Caco-2 (cell line): ENCODE results near the gene BCO1. TPM values are rescaled to one million over a fixed set of nuclear protein-coding genes. Genes with fewer than 3 reads are reported as not detected.

Source experiments
- BruUV-seq: library from RNA; stranded (reverse); fragments of 400-500 nt; replicated peaks from 2 replicates; lab custom pipeline; 2021; lab: Mats Ljungman, UMichigan
- CTCF ChIA-PET: fragments of 300-600 bp; sonication (Branson Sonifier 250); formaldehyde crosslinking; loops from one replicate; lab custom pipeline; 2022; ENCODE audit warnings: antibody characterized with exemption; lab: Charles Lee
- POLR2A ChIA-PET: fragments of 300-600 bp; sonication (Branson Sonifier 250); formaldehyde crosslinking; loops from one replicate; lab custom pipeline; 2022; ENCODE audit warnings: antibody characterized with exemption; lab: Charles Lee
- DNase-seq, 2 experiments: peaks; one replicate each; pipeline versions ENCODE4 v3.0.0 to v3.0.0-alpha.2; 2020 to 2022
- H3K27me3 ChIP-seq: replicated peaks from 2 replicates; pipeline ENCODE4 v1.6.0; 2011; ENCODE audit warnings: low read length; ENCODE audit not compliant: control insufficient read depth, insufficient read depth
- H3K36me3 ChIP-seq: 2 replicates; pipeline ENCODE4 v1.5.1; 2011; ENCODE audit warnings: low read length; ENCODE audit not compliant: control insufficient read depth, insufficient read depth
- H3K4me1 ChIP-seq: fragments of 250-450 bp; sonication (Bioruptor Pico); 2 replicates; pipeline ENCODE4 v1.5.1; 2020; ENCODE audit warnings: mild to moderate bottlenecking
- H3K4me3 ChIP-seq: 2 replicates; pipeline ENCODE4 v1.5.1; 2011; ENCODE audit warnings: low read depth, mild to moderate bottlenecking, control low read depth, low read length
- H3K9me3 ChIP-seq: fragments of 250-450 bp; sonication (Bioruptor Pico); 2 replicates; pipeline ENCODE4 v1.5.1; 2020; ENCODE audit warnings: mild to moderate bottlenecking, moderate library complexity
- H3K27ac Mint-ChIP-seq: one replicate; pipeline ENCODE4 v1.8.0; 2022; ENCODE audit warnings: mixed read lengths; ENCODE audit not compliant: unreplicated experiment
- H3K27me3 Mint-ChIP-seq: one replicate; pipeline ENCODE4 v1.8.0; 2022; ENCODE audit warnings: mixed read lengths; ENCODE audit not compliant: insufficient read depth, unreplicated experiment
- H3K36me3 Mint-ChIP-seq: one replicate; pipeline ENCODE4 v1.8.0; 2022; ENCODE audit warnings: mild to moderate bottlenecking, mixed read lengths; ENCODE audit not compliant: insufficient read depth, unreplicated experiment
- H3K4me1 Mint-ChIP-seq: one replicate; pipeline ENCODE4 v1.8.0; 2022; ENCODE audit warnings: low read depth, mixed read lengths; ENCODE audit not compliant: unreplicated experiment
- H3K4me3 Mint-ChIP-seq: one replicate; pipeline ENCODE4 v1.8.0; 2022; ENCODE audit warnings: mild to moderate bottlenecking, moderate library complexity, mixed read lengths; ENCODE audit not compliant: unreplicated experiment
- H3K9me3 Mint-ChIP-seq: one replicate; pipeline ENCODE4 v1.8.0; 2022; ENCODE audit warnings: mixed read lengths; ENCODE audit not compliant: unreplicated experiment
- CTCF ChIP-seq, 2 experiments: fragments of 200-600 bp in 1 of 2; IDR thresholded peaks; 1 replicate in 1 of 2; 2 replicates in 1 of 2; pipeline versions ENCODE4 v1.5.1 to v1.8.0; 2011 to 2022; ENCODE audit warnings: antibody characterized with exemption in 1 of 2, control low read depth in 1 of 2, inconsistent platforms in 1 of 2, low read depth in 1 of 2, low read length in 1 of 2, mild to moderate bottlenecking in 1 of 2, moderate library complexity in 1 of 2; ENCODE audit not compliant: insufficient read depth in 1 of 2, severe bottlenecking in 1 of 2, unreplicated experiment in 1 of 2
- intact Hi-C: fragments of 100-400 bp; cut with micrococcal nuclease; formaldehyde crosslinking; loops from one replicate; pipeline ENCODE4 v1.10.0; 2022; ENCODE audit not compliant: unreplicated experiment
- total RNA-seq: library from RNA; stranded (reverse); gene quantifications from 2 replicates; pipeline ENCODE4 v1.2.3, GENCODE V29; 2022

BCO1 gene
- total RNA-seq, 1 experiment from 2014 or later = 0.91 TPM

GRCh38 chr16:81216706-81217105 lies 21.8 kb upstream of the BCO1 start:
- Mint-ChIP-seq H3K27ac (no peak overlapping the region), H3K4me1 (peaks cover 11% of the 10 kb centered on the region), H3K27me3 (no peaks in the 10 kb centered on the region), H3K4me3 (no peak overlapping the region), H3K9me3 (no peaks in the 10 kb centered on the region), H3K36me3 (no peaks in the 10 kb centered on the region)
- no peak for DNase-seq
- intact Hi-C loops = no loop called here
- H3K27me3 ChIP-seq = no peaks in the 10 kb centered on the region
- no peaks in the 10 kb centered on the region for H3K9me3 ChIP-seq
- POLR2A ChIA-PET = no interaction called here
- no TSS peak for BruUV-seq
- no peaks in the 10 kb centered on the region for H3K36me3 ChIP-seq
- TF ChIP-seq CTCF (IDR thresholded peaks at IDR 0.05; ENCODE audit: insufficient read depth in 1 of 2, low read depth in 1 of 2, low read length in 1 of 2, severe bottlenecking in 1 of 2, unreplicated experiment in 1 of 2) = no peak
- no peak overlapping the region for H3K4me3 ChIP-seq
- CTCF ChIA-PET = interaction anchor here (0.7 kb wide), 1 partner anchor 210 kb away, joined by 3 read pairs; the partner anchor contains the start of genes CENPN and CMC2
- peaks cover 16% of the 10 kb centered on the region; the same call in 1 of the 2 replicates for H3K4me1 ChIP-seq

GRCh38 chr16:81219151-81219550 lies 19.3 kb upstream of the BCO1 start:
- H3K4me1 ChIP-seq = peaks cover 29% of the 10 kb centered on the region
- H3K36me3 Mint-ChIP-seq = no peaks in the 10 kb centered on the region
- no TSS peak for BruUV-seq
- no peaks in the 10 kb centered on the region for H3K9me3 Mint-ChIP-seq
- H3K27me3 Mint-ChIP-seq = no peaks in the 10 kb centered on the region
- DNase-seq = no peak
- no peaks in the 10 kb centered on the region for H3K9me3 ChIP-seq
- no peak overlapping the region for H3K27ac Mint-ChIP-seq
- H3K4me1 Mint-ChIP-seq = peaks cover 28% of the 10 kb centered on the region
- no peaks in the 10 kb centered on the region for H3K27me3 ChIP-seq
- no peak overlapping the region for H3K4me3 Mint-ChIP-seq
- ChIA-PET POLR2A (no interaction called here), CTCF (no interaction called here)
- TF ChIP-seq CTCF (IDR thresholded peaks at IDR 0.05; ENCODE audit: insufficient read depth in 1 of 2, low read depth in 1 of 2, low read length in 1 of 2, severe bottlenecking in 1 of 2, unreplicated experiment in 1 of 2) = no peak
- intact Hi-C loops = no loop called here
- no peaks in the 10 kb centered on the region for H3K36me3 ChIP-seq
- no peak overlapping the region for H3K4me3 ChIP-seq

GRCh38 chr16:81220349-81220748 lies 18.1 kb upstream of the BCO1 start:
- Mint-ChIP-seq H3K9me3 (no peaks in the 10 kb centered on the region), H3K27ac (no peak overlapping the region), H3K36me3 (no peaks in the 10 kb centered on the region), H3K4me1 (peaks cover 28% of the 10 kb centered on the region), H3K27me3 (no peaks in the 10 kb centered on the region), H3K4me3 (no peak overlapping the region)
- intact Hi-C loops = loop anchor here (2.0 kb wide), 1 partner anchor 16 kb away; no protein-coding TSS in a partner anchor
- DNase-seq = peak; percentile 36 to 61
- BruUV-seq = no TSS peak
- no peak overlapping the region for H3K4me3 ChIP-seq
- H3K36me3 ChIP-seq = no peaks in the 10 kb centered on the region
- POLR2A ChIA-PET = interaction anchor here (0.6 kb wide), 1 partner anchor 18 kb away, joined by 5 read pairs; no protein-coding TSS in a partner anchor
- H3K27me3 ChIP-seq = no peaks in the 10 kb centered on the region
- H3K4me1 ChIP-seq = peaks cover 23% of the 10 kb centered on the region
- CTCF ChIA-PET = interaction anchor here (0.6 to 1.0 kb wide), 4 partner anchors 15 to 185 kb away, joined by 3 to 6 read pairs (median 4); partner anchors contain the start of gene ATMIN
- no peaks in the 10 kb centered on the region for H3K9me3 ChIP-seq
- TF ChIP-seq CTCF (IDR thresholded peaks at IDR 0.05; ENCODE audit: insufficient read depth in 1 of 2, low read depth in 1 of 2, low read length in 1 of 2, severe bottlenecking in 1 of 2, unreplicated experiment in 1 of 2) = no peak
